HepG2 (cell line): ENCODE measurements around the gene GPS2. TPM values are rescaled to one million over a fixed set of nuclear protein-coding genes. Genes with fewer than 3 reads are reported as not detected.
A peak's percentile ranks its signal among the peaks of the same experiment; 100 is the strongest.

Experiments
- HNRNPH1 ChIP-seq: fragments of 200-400 bp; formaldehyde crosslinking; optimal IDR thresholded peaks from 2 replicates; pipeline ENCODE3; 2017; ENCODE audit warnings: mild to moderate bottlenecking, low read depth, low read length
- KDM2A ChIP-seq: sonication (generic); formaldehyde crosslinking; IDR thresholded peaks from 2 replicates; pipeline ENCODE4 v1.4.0; 2020; ENCODE audit warnings: low read depth, missing genetic modification reagents, borderline replicate concordance
- TARDBP ChIP-seq: sonication (generic); formaldehyde crosslinking; IDR thresholded peaks from 2 replicates; pipeline ENCODE4 v1.8.0; 2022; ENCODE audit warnings: mild to moderate bottlenecking, missing genetic modification reagents
- ZFP36L2 ChIP-seq: sonication (generic); formaldehyde crosslinking; IDR thresholded peaks from 2 replicates; pipeline ENCODE4 v1.4.0; 2020; ENCODE audit warnings: missing genetic modification reagents
- ZNF121 ChIP-seq: sonication (generic); formaldehyde crosslinking; IDR thresholded peaks from 2 replicates; pipeline ENCODE4 v1.5.0; 2020; ENCODE audit warnings: mild to moderate bottlenecking, missing genetic modification reagents
- ZNF737 ChIP-seq: sonication (generic); formaldehyde crosslinking; IDR thresholded peaks from 2 replicates; pipeline ENCODE4 v1.5.0; 2020; ENCODE audit warnings: missing genetic modification reagents, mild to moderate bottlenecking, borderline replicate concordance
- ZNF879 ChIP-seq: sonication (generic); formaldehyde crosslinking; IDR thresholded peaks from 2 replicates; pipeline ENCODE4 v1.8.1; 2023; ENCODE audit warnings: missing genetic modification reagents
- ZSCAN21 ChIP-seq: sonication (generic); formaldehyde crosslinking; IDR thresholded peaks from 2 replicates; pipeline ENCODE4 v1.8.0; 2022; ENCODE audit warnings: mild to moderate bottlenecking, missing genetic modification reagents, moderate library complexity, borderline replicate concordance
- polyA plus RNA-seq, 8 experiments: library from polyadenylated mRNA; depleted of rRNA in 3 of 8; stranded (reverse) in 7 of 8; unstranded in 1 of 8; fragments of >200 nt; fragmentation: Illumina TruSeq in 4 of 8; extraction: Trizol in 4 of 8; gene quantifications; 2 replicates each; pipeline versions ENCODE4 v1.2.1 to v1.2.3, GENCODE V29; 2011 to 2016; ENCODE audit warnings: low read depth in 4 of 8, missing spikeins in 1 of 8, mixed read lengths in 1 of 8; ENCODE audit not compliant: insufficient read depth in 1 of 8
- total RNA-seq, 5 experiments: library from RNA; depleted of rRNA; stranded (reverse); fragments of >200 nt; fragmentation: Illumina TruSeq; extraction: Trizol; gene quantifications; 2 replicates each; pipeline ENCODE4 v1.2.3, GENCODE V29; 2016; ENCODE audit warnings: low read depth in 1 of 5
- TF ChIP-seq, protein P1 (sequence below): sonication (generic); formaldehyde crosslinking; IDR thresholded peaks from 2 replicates; pipeline ENCODE4 v1.5.0; 2020; ENCODE audit warnings: missing genetic modification reagents
- TF ChIP-seq, protein P2 (sequence below): sonication (generic); formaldehyde crosslinking; IDR thresholded peaks from 2 replicates; pipeline ENCODE4 v1.5.1; 2020; ENCODE audit warnings: missing genetic modification reagents, mild to moderate bottlenecking, borderline replicate concordance
- TF ChIP-seq, protein P3 (sequence below): sonication (generic); formaldehyde crosslinking; IDR thresholded peaks from 2 replicates; pipeline ENCODE4 v1.4.0; 2020; ENCODE audit warnings: mild to moderate bottlenecking, missing genetic modification reagents
- TF ChIP-seq, protein P4 (sequence below): sonication (generic); formaldehyde crosslinking; IDR thresholded peaks from 2 replicates; pipeline ENCODE4 v1.5.1; 2020; ENCODE audit warnings: missing genetic modification reagents, mild to moderate bottlenecking, borderline replicate concordance
- TF ChIP-seq, protein P5 (sequence below): sonication (generic); formaldehyde crosslinking; IDR thresholded peaks from 2 replicates; pipeline ENCODE4 v1.4.0; 2020; ENCODE audit warnings: missing genetic modification reagents
- TF ChIP-seq, protein P6 (sequence below): sonication (generic); formaldehyde crosslinking; IDR thresholded peaks from 2 replicates; pipeline ENCODE4 v1.5.1; 2020; ENCODE audit warnings: missing genetic modification reagents, mild to moderate bottlenecking, borderline replicate concordance
- TF ChIP-seq, protein P7 (sequence below): sonication (generic); formaldehyde crosslinking; conservative IDR thresholded peaks from 2 replicates; pipeline ENCODE4 v1.8.1; 2023; ENCODE audit warnings: missing genetic modification reagents
- TF ChIP-seq, protein P8 (sequence below): sonication (generic); formaldehyde crosslinking; IDR thresholded peaks from 2 replicates; pipeline ENCODE4 v1.4.0; 2020; ENCODE audit warnings: missing genetic modification reagents

The GPS2 gene
- total and polyA plus RNA-seq, 2 of the 13 experiments (the other 11 are each of a cell fraction or from before 2014, with no cell fraction given): 58.0 to 59.4 TPM

DNA sequence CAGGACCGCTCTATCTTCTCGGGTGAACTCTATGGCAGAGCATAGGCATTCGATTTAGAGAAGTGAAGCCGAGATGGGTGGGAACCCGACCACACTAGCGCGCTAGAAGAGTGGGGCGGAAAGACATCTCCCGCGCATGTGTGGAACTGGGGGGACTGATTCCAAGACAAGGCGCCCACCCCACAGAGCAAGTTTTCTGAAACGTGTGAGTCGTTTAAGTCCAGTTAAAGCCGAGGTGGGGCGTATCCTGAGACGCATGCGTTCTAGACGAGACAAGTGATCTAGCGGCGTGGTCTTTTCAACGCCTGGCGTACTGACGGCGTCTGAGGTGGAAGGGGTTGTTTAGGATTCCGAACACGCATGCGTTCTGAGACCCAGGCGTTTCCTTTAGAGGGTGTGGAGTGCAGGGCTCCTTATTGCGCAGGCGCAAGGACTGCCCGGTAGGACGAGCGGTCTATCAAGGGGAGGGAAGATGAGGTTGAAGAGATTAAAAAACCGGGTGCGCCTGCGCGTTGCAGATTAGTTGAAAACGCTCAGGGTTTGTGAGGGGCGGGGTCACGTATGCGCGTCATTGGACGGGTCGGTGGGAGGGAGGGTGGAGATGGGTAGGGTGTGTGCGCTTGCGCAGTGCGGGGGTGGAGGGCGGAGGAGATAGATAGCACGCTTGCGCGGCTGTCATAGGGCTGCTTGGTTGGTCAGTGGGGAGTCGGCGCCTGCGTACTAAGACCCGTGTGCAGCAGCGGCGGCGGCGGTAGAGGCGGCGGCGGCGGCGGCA is 8.1 kb downstream of the GPS2 start, which contains the start of gene EIF5A (continued):
- TF ChIP-seq, protein P1, sequence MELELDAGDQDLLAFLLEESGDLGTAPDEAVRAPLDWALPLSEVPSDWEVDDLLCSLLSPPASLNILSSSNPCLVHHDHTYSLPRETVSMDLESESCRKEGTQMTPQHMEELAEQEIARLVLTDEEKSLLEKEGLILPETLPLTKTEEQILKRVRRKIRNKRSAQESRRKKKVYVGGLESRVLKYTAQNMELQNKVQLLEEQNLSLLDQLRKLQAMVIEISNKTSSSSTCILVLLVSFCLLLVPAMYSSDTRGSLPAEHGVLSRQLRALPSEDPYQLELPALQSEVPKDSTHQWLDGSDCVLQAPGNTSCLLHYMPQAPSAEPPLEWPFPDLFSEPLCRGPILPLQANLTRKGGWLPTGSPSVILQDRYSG (CRISPR knock-in tag): no peak
- TF ChIP-seq ZNF879 (CRISPR knock-in tag): no peak
- TF ChIP-seq, protein P2, sequence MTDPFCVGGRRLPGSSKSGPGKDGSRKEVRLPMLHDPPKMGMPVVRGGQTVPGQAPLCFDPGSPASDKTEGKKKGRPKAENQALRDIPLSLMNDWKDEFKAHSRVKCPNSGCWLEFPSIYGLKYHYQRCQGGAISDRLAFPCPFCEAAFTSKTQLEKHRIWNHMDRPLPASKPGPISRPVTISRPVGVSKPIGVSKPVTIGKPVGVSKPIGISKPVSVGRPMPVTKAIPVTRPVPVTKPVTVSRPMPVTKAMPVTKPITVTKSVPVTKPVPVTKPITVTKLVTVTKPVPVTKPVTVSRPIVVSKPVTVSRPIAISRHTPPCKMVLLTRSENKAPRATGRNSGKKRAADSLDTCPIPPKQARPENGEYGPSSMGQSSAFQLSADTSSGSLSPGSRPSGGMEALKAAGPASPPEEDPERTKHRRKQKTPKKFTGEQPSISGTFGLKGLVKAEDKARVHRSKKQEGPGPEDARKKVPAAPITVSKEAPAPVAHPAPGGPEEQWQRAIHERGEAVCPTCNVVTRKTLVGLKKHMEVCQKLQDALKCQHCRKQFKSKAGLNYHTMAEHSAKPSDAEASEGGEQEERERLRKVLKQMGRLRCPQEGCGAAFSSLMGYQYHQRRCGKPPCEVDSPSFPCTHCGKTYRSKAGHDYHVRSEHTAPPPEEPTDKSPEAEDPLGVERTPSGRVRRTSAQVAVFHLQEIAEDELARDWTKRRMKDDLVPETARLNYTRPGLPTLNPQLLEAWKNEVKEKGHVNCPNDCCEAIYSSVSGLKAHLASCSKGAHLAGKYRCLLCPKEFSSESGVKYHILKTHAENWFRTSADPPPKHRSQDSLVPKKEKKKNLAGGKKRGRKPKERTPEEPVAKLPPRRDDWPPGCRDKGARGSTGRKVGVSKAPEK (CRISPR knock-in tag): no peak
- no peak for TF ChIP-seq ZNF737 (CRISPR knock-in tag)
- no peak for TF ChIP-seq TARDBP (CRISPR knock-in tag)
- TF ChIP-seq, protein P3, sequence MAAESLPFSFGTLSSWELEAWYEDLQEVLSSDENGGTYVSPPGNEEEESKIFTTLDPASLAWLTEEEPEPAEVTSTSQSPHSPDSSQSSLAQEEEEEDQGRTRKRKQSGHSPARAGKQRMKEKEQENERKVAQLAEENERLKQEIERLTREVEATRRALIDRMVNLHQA: no peak
- no peak for TF ChIP-seq ZNF121
- TF ChIP-seq KDM2A (CRISPR knock-in tag): peak; percentile 75; the same call in 1 of the 2 replicates
- no peak for TF ChIP-seq HNRNPH1
- TF ChIP-seq, protein P4, sequence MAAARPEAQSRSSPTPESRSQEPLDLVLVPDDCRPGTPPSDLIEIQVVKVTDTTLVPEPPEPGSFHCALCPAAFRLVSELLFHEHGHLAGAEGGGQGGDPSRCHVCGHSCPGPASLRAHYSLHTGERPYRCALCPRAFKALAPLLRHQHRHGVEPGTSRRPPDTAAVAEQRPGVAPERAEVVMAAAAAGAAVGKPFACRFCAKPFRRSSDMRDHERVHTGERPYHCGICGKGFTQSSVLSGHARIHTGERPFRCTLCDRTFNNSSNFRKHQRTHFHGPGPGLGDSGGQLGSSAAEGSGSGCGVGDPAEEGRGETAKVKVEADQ (CRISPR knock-in tag): peak; percentile 30
- TF ChIP-seq, protein P5, sequence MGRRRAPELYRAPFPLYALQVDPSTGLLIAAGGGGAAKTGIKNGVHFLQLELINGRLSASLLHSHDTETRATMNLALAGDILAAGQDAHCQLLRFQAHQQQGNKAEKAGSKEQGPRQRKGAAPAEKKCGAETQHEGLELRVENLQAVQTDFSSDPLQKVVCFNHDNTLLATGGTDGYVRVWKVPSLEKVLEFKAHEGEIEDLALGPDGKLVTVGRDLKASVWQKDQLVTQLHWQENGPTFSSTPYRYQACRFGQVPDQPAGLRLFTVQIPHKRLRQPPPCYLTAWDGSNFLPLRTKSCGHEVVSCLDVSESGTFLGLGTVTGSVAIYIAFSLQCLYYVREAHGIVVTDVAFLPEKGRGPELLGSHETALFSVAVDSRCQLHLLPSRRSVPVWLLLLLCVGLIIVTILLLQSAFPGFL (CRISPR knock-in tag): no peak
- TF ChIP-seq, protein P6, sequence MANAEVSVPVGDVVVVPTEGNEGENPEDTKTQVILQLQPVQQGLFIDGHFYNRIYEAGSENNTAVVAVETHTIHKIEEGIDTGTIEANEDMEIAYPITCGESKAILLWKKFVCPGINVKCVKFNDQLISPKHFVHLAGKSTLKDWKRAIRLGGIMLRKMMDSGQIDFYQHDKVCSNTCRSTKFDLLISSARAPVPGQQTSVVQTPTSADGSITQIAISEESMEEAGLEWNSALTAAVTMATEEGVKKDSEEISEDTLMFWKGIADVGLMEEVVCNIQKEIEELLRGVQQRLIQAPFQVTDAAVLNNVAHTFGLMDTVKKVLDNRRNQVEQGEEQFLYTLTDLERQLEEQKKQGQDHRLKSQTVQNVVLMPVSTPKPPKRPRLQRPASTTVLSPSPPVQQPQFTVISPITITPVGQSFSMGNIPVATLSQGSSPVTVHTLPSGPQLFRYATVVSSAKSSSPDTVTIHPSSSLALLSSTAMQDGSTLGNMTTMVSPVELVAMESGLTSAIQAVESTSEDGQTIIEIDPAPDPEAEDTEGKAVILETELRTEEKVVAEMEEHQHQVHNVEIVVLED (CRISPR knock-in tag): peak; percentile 86
- TF ChIP-seq ZSCAN21 (CRISPR knock-in tag): 0 out of 2 replicates have a peak, but pooled peaks have one; percentile 23
- no peak for TF ChIP-seq ZFP36L2 (CRISPR knock-in tag)
- TF ChIP-seq, protein P7, sequence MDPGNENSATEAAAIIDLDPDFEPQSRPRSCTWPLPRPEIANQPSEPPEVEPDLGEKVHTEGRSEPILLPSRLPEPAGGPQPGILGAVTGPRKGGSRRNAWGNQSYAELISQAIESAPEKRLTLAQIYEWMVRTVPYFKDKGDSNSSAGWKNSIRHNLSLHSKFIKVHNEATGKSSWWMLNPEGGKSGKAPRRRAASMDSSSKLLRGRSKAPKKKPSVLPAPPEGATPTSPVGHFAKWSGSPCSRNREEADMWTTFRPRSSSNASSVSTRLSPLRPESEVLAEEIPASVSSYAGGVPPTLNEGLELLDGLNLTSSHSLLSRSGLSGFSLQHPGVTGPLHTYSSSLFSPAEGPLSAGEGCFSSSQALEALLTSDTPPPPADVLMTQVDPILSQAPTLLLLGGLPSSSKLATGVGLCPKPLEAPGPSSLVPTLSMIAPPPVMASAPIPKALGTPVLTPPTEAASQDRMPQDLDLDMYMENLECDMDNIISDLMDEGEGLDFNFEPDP (CRISPR knock-in tag): no peak
- TF ChIP-seq, protein P8, sequence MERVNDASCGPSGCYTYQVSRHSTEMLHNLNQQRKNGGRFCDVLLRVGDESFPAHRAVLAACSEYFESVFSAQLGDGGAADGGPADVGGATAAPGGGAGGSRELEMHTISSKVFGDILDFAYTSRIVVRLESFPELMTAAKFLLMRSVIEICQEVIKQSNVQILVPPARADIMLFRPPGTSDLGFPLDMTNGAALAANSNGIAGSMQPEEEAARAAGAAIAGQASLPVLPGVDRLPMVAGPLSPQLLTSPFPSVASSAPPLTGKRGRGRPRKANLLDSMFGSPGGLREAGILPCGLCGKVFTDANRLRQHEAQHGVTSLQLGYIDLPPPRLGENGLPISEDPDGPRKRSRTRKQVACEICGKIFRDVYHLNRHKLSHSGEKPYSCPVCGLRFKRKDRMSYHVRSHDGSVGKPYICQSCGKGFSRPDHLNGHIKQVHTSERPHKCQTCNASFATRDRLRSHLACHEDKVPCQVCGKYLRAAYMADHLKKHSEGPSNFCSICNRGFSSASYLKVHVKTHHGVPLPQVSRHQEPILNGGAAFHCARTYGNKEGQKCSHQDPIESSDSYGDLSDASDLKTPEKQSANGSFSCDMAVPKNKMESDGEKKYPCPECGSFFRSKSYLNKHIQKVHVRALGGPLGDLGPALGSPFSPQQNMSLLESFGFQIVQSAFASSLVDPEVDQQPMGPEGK (CRISPR knock-in tag): peak; percentile 81
